ENCODE data around the gene TRPM3. TPM values are rescaled to one million over a fixed set of nuclear protein-coding genes. Genes with fewer than 3 reads are reported as not detected.
"Not testable (repeated sequence)": the region's sequence is repeated elsewhere in the genome, so short reads cannot be mapped to it uniquely, and the experiment has no call there.

Gene TRPM3
- total RNA-seq, 4 donors from 2014 or later = 2.4 to 11.1 (median 5.6) TPM

GRCh38 chr9:70639853-70640814 is 481.3 kb downstream of the TRPM3 start:
- no peaks in the 10 kb centered on the region for H3K27me3 ChIP-seq
- no peak overlapping the region for H3K27ac ChIP-seq
- TF ChIP-seq POLR2A (IDR thresholded peaks at IDR 0.05) (no peak), CTCF (IDR thresholded peaks at IDR 0.05) (peak in 5 of 6 experiments; percentile 15 to 78 (median 66))
- H3K9me3 ChIP-seq = no peaks in the 10 kb centered on the region
- WGBS, 2 donors = 37 to 50% methylated on average over 15 of the region's 15 CpGs
- H3K4me3 ChIP-seq (replicated peaks in 1 of 3) = no peak overlapping the region
- H3K36me3 ChIP-seq = no peaks in the 10 kb centered on the region
- H3K4me1 ChIP-seq = no peaks in the 10 kb centered on the region
- no peak for DNase-seq
- intact Hi-C loops (cut with DNase I) = loop anchor here (10.0 kb wide), 2 partner anchors 285 to 615 kb away; no protein-coding TSS in a partner anchor

- Histone ChIP-seq H3K36me3 (no peaks in the 10 kb centered on the region), H3K4me3 (replicated peaks in 1 of 3) (no peak overlapping the region), H3K9me3 (no peaks in the 10 kb centered on the region), H3K27ac (no peak overlapping the region), H3K4me1 (no peaks in the 10 kb centered on the region), H3K27me3 (no peaks in the 10 kb centered on the region)
- intact Hi-C loops (cut with DNase I) = no loop called here
- TF ChIP-seq POLR2A (IDR thresholded peaks at IDR 0.05) (no peak), CTCF (IDR thresholded peaks at IDR 0.05) (no peak)
- 79 to 88% methylated on average over 3 of the region's 3 CpGs for WGBS, 2 donors
- DNase-seq = no peak
These were observed 485.6 kb downstream of the TRPM3 start for GRCh38 chr9:70635790-70636189.

DNA sequence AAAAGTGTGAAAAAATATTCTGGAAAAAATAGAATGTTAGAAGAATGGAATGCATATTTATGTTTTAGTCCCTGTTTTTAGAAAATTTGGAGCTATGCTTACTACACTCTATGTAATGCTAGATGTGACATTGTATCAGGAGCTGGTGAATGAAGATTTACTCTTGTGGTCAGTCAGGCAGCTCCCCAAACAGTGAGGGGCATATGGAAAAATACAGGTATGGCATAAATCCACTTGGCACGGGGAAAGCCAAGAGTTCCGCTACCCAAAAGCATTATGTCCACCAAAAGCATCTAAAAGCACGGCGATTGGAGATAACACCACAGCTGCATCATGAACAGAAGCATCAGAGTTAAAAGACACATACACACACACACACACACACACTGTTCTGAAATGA is 486.7 kb downstream of the TRPM3 start:
- Histone ChIP-seq H3K27me3 (no peaks in the 10 kb centered on the region), H3K36me3 (no peaks in the 10 kb centered on the region), H3K27ac (no peak overlapping the region), H3K9me3 (no peaks in the 10 kb centered on the region), H3K4me1 (no peaks in the 10 kb centered on the region), H3K4me3 (replicated peaks in 1 of 3) (no peak overlapping the region)
- WGBS, 2 donors = 84 to 85% methylated on average over 4 of the region's 4 CpGs
- intact Hi-C loops (cut with DNase I) = no loop called here
- TF ChIP-seq POLR2A (IDR thresholded peaks at IDR 0.05) (no peak), CTCF (IDR thresholded peaks at IDR 0.05) (no peak)
- DNase-seq = no peak

DNA sequence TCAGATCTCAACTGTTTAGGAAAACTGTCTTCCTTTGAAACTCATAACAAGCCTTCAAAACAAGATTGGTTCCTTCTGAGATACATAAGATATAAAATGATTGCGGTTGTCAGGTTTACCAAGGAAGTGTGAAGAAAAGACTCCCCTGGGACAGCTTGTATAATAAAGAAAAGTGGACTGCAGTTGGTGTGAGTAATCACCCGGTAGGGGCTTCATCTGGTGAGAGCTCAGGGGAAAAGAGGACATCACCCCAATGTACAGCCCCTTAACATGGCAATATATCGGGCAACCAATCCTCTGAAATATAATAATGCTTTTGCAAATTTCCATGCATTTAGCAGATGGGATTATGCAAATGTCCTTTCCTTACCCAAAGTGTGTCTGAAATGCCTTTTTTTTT is 490.4 kb downstream of the TRPM3 start:
- no peaks in the 10 kb centered on the region for H3K36me3 ChIP-seq
- no peaks in the 10 kb centered on the region for H3K27me3 ChIP-seq
- H3K27ac ChIP-seq = no peak overlapping the region
- no peaks in the 10 kb centered on the region for H3K4me1 ChIP-seq
- no peak for DNase-seq
- TF ChIP-seq POLR2A (IDR thresholded peaks at IDR 0.05) (no peak), CTCF (IDR thresholded peaks at IDR 0.05) (no peak)
- H3K4me3 ChIP-seq (replicated peaks in 1 of 3) = no peak overlapping the region
- no peaks in the 10 kb centered on the region for H3K9me3 ChIP-seq
- WGBS, 2 donors = 90 to 93% methylated on average over 3 of the region's 3 CpGs
- intact Hi-C loops (cut with DNase I) = no loop called here

GRCh38 chr9:70629080-70629685 is 492.2 kb downstream of the TRPM3 start:
- DNase-seq; H3K27ac ChIP-seq; H3K9me3 ChIP-seq; H3K4me1 ChIP-seq; H3K4me3 ChIP-seq (replicated peaks in 1 of 3); intact Hi-C loops (cut with DNase I); H3K36me3 ChIP-seq; H3K27me3 ChIP-seq: not testable (repeated sequence)
- peak in 1 of 6 experiments; percentile 31 for TF ChIP-seq CTCF (IDR thresholded peaks at IDR 0.05)
- WGBS, 2 donors = 61% methylated on average over 15 of the region's 15 CpGs
